ENCODE measurements around the gene TTR.

The TTR gene

DNA sequence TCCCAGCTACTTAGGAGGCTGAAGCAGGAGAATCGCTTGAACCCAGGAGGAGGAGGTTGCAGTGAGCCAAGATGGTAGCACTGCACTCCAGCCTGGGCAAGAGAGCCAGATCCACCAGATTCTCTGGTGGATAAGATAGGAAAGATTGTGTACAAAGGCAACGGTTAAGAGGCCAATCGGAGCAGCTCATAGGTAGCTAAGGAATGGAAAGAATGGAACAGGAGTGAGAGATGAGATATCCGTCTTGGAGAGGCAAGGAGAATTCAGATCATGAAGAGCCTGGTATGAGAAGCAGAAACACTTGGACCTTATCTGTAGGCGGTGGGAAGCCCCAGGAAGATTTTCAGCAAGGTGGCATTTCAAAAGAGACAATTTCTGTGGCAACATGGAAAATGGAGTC is 27.1 kb downstream of the TTR start:
- no peak overlapping the region for H3K4me3 ChIP-seq (ENCODE audit: low read length)
- H4K20me1 ChIP-seq (ENCODE audit: insufficient read depth, low read length) = no peaks in the 10 kb centered on the region
- H3K79me2 ChIP-seq (ENCODE audit: low read length) = no peaks in the 10 kb centered on the region
- H3K36me3 ChIP-seq (replicated peaks; ENCODE audit: low read depth, low read length) = no peaks in the 10 kb centered on the region
- TF ChIP-seq, protein P1, sequence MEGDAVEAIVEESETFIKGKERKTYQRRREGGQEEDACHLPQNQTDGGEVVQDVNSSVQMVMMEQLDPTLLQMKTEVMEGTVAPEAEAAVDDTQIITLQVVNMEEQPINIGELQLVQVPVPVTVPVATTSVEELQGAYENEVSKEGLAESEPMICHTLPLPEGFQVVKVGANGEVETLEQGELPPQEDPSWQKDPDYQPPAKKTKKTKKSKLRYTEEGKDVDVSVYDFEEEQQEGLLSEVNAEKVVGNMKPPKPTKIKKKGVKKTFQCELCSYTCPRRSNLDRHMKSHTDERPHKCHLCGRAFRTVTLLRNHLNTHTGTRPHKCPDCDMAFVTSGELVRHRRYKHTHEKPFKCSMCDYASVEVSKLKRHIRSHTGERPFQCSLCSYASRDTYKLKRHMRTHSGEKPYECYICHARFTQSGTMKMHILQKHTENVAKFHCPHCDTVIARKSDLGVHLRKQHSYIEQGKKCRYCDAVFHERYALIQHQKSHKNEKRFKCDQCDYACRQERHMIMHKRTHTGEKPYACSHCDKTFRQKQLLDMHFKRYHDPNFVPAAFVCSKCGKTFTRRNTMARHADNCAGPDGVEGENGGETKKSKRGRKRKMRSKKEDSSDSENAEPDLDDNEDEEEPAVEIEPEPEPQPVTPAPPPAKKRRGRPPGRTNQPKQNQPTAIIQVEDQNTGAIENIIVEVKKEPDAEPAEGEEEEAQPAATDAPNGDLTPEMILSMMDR (IDR thresholded peaks at IDR 0.05; ENCODE audit: low read depth, low read length) = no peak
- TF ChIP-seq EZH2phosphoT487 (IDR thresholded peaks at IDR 0.05; ENCODE audit: low read depth) = no peak
- H3K9ac ChIP-seq (ENCODE audit: low read length) = no peak overlapping the region
- no peak overlapping the region for H3K4me2 ChIP-seq (ENCODE audit: low read length)
- H2AFZ ChIP-seq (ENCODE audit: low read depth, low read length) = no peak overlapping the region
- H3K27me3 ChIP-seq (ENCODE audit: low read depth, low read length) = no peaks in the 10 kb centered on the region
- no peaks in the 10 kb centered on the region for H3K9me3 ChIP-seq (ENCODE audit: insufficient read depth, low read length)
- no peak overlapping the region for H3K27ac ChIP-seq (ENCODE audit: low read length)
- no peaks in the 10 kb centered on the region for H3K4me1 ChIP-seq (ENCODE audit: low read length)

DNA sequence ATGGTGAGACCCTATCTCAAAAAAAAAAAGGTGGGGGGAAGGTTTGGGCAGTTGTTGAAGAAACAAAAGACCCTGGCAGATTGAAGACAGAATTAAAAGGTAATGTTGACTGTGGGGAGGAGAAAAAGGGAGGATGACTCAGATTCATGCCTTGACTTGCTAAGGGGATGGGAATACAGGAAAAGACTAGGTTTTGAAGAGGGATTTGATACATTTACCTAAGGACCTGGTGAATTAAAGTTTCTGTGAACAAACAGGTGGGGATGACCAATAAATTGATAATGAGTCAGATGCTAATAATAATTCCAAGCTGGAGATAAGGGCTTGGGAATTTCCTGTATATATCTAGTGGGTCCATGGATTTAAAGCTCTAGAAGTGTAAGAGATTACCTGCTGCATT is 27.6 kb downstream of the TTR start:
- Histone ChIP-seq H3K4me3 (ENCODE audit: low read length) (no peak overlapping the region), H2AFZ (ENCODE audit: low read depth, low read length) (no peak overlapping the region), H3K4me2 (ENCODE audit: low read length) (no peak overlapping the region), H3K27me3 (ENCODE audit: low read depth, low read length) (no peaks in the 10 kb centered on the region), H3K9ac (ENCODE audit: low read length) (no peak overlapping the region), H3K27ac (ENCODE audit: low read length) (no peak overlapping the region), H4K20me1 (ENCODE audit: insufficient read depth, low read length) (no peaks in the 10 kb centered on the region), H3K4me1 (ENCODE audit: low read length) (no peaks in the 10 kb centered on the region), H3K79me2 (ENCODE audit: low read length) (no peaks in the 10 kb centered on the region), H3K36me3 (replicated peaks; ENCODE audit: low read depth, low read length) (no peaks in the 10 kb centered on the region), H3K9me3 (ENCODE audit: insufficient read depth, low read length) (no peaks in the 10 kb centered on the region)
- TF ChIP-seq, protein P1 (IDR thresholded peaks at IDR 0.05; ENCODE audit: low read depth, low read length) = no peak
- no peak for TF ChIP-seq EZH2phosphoT487 (IDR thresholded peaks at IDR 0.05; ENCODE audit: low read depth)

DNA sequence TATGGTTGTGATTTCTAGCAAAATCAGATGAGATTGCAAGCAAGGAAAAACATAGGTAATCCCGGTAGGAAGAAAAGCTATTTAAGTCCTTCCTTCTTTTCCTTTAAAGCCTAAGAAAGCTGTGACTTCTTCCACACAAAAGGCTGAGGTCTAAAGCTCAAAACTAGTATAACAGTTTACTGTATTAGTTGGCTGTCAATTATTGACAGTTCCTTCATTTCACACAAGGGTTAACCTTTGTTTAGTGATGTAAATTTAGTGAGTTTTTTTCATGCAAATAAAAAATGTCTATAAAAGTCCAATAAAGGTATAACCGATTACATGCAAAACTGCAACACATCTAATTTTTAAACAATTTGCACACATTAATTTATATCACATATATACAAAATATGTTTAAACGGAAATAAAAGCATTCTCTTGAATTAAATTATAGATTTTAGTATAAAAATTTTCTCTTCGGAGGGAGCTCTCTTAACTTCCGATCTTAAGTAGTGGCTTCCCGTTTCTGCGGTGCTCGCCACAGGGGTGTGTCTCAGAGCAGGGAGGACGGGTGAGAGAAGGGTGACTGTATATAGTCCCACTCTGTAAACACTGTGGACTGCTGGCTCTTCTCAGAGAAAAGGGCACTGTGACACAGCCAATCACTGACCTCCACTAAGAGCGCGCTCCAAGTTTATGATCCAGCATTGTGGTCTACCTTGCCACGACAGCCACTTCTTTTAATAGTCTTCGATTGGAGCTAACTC is 33.4 kb downstream of the TTR start:
- no peaks in the 10 kb centered on the region for H3K36me3 ChIP-seq (replicated peaks; ENCODE audit: low read depth, low read length)
- H2AFZ ChIP-seq (ENCODE audit: low read depth, low read length) = no peak overlapping the region
- H3K27me3 ChIP-seq (ENCODE audit: low read depth, low read length) = no peaks in the 10 kb centered on the region
- H3K4me1 ChIP-seq (ENCODE audit: low read length) = no peaks in the 10 kb centered on the region
- H3K9me3 ChIP-seq (ENCODE audit: insufficient read depth, low read length) = no peaks in the 10 kb centered on the region
- H3K27ac ChIP-seq (ENCODE audit: low read length) = no peak overlapping the region
- H3K4me2 ChIP-seq (ENCODE audit: low read length) = no peak overlapping the region
- H3K9ac ChIP-seq (ENCODE audit: low read length) = no peak overlapping the region
- no peaks in the 10 kb centered on the region for H4K20me1 ChIP-seq (ENCODE audit: insufficient read depth, low read length)
- no peaks in the 10 kb centered on the region for H3K79me2 ChIP-seq (ENCODE audit: low read length)
- H3K4me3 ChIP-seq (ENCODE audit: low read length) = no peak overlapping the region
- TF ChIP-seq, protein P1 (IDR thresholded peaks at IDR 0.05; ENCODE audit: low read depth, low read length) = no peak
- TF ChIP-seq EZH2phosphoT487 (IDR thresholded peaks at IDR 0.05; ENCODE audit: low read depth) = no peak

DNA sequence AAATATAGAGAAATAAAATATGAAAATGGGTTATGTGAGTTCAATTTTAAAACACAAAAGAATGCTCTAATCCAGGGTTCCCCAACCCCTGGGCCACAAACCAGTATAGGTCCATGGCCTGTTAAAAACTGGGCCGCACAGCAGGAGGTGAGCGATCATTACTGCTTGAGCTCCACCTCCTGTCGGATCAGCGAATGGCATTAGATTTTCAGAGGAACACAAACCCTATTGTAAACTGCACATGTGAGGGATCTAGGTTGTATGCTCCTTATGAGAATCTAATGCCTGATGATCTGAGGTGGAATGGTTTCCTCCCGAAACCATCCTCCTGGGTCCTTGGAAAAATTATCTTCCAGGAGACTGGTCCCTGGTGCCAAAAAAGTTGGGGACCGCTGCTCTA is 34.7 kb downstream of the TTR start:
- Histone ChIP-seq H3K9me3 (ENCODE audit: insufficient read depth, low read length) (no peaks in the 10 kb centered on the region), H3K36me3 (replicated peaks; ENCODE audit: low read depth, low read length) (no peaks in the 10 kb centered on the region), H3K4me1 (ENCODE audit: low read length) (no peaks in the 10 kb centered on the region), H3K4me2 (ENCODE audit: low read length) (no peak overlapping the region), H3K4me3 (ENCODE audit: low read length) (no peak overlapping the region), H4K20me1 (ENCODE audit: insufficient read depth, low read length) (no peaks in the 10 kb centered on the region), H3K27me3 (ENCODE audit: low read depth, low read length) (no peaks in the 10 kb centered on the region), H2AFZ (ENCODE audit: low read depth, low read length) (no peak overlapping the region), H3K27ac (ENCODE audit: low read length) (no peak overlapping the region), H3K9ac (ENCODE audit: low read length) (no peak overlapping the region), H3K79me2 (ENCODE audit: low read length) (no peaks in the 10 kb centered on the region)
- no peak for TF ChIP-seq EZH2phosphoT487 (IDR thresholded peaks at IDR 0.05; ENCODE audit: low read depth)
- TF ChIP-seq, protein P1 (IDR thresholded peaks at IDR 0.05; ENCODE audit: low read depth, low read length) = no peak

Data from OCI-LY3 (cell line).